Hepatocyte (in vitro differentiated cells): ENCODE data around the gene CHN2.

Experiments
- CTCF ChIP-seq: fragments of 200-600 bp; sonication (generic); IDR thresholded peaks from 2 replicates; pipeline ENCODE4 v1.5.1; 2016; ENCODE audit warnings: antibody characterized with exemption, mild to moderate bottlenecking; ENCODE audit not compliant: poor library complexity
- EZH2 ChIP-seq: fragments of 200-600 bp; sonication (generic); IDR thresholded peaks from 2 replicates; pipeline ENCODE4 v1.6.1; 2016; ENCODE audit warnings: antibody characterized with exemption, mild to moderate bottlenecking, borderline replicate concordance
- EZH2phosphoT487 ChIP-seq: fragments of 200-600 bp; sonication (generic); IDR thresholded peaks from one replicate; pipeline ENCODE4 v1.6.1; 2018; ENCODE audit warnings: antibody characterized with exemption, mild to moderate bottlenecking, low read depth, moderate library complexity; ENCODE audit not compliant: unreplicated experiment, severe bottlenecking

GRCh38 chr7:29276806-29277205 lies 82.2 kb downstream of the CHN2 start:
- TF ChIP-seq CTCF: no peak
- TF ChIP-seq EZH2: no peak
- TF ChIP-seq EZH2phosphoT487: no peak
